ENCODE measurements around the gene MARCHF9. TPM values are rescaled to one million over a fixed set of nuclear protein-coding genes. Genes with fewer than 3 reads are reported as not detected.

MARCHF9 gene
- total RNA-seq, 6 experiments from 2014 or later = 0.94 to 3.2 (median 1.2) TPM

GRCh38 chr12:57730336-57731067, 24.4 kb upstream of the MARCHF9 start:
- no peaks in the 10 kb centered on the region for H3K9me3 Mint-ChIP-seq
- H3K4me1 Mint-ChIP-seq (ENCODE audit: low read depth) = peaks cover 22% of the 10 kb centered on the region
- H3K36me3 Mint-ChIP-seq (ENCODE audit: low read depth) = no peaks in the 10 kb centered on the region; the same call in 1 of the 2 replicates
- H3K27ac Mint-ChIP-seq = no peak overlapping the region
- H3K27me3 Mint-ChIP-seq (ENCODE audit: insufficient read depth) = peaks cover 4% of the 10 kb centered on the region
- DNase-seq = no peak
- no peak overlapping the region for H3K4me3 Mint-ChIP-seq
- TF ChIP-seq CTCF (IDR thresholded peaks at IDR 0.05) = no peak

GRCh38 chr12:57731411-57732080, 23.4 kb upstream of the MARCHF9 start:
- DNase-seq = no peak
- H3K9me3 Mint-ChIP-seq = no peaks in the 10 kb centered on the region
- TF ChIP-seq CTCF (IDR thresholded peaks at IDR 0.05) = no peak
- peaks cover 6% of the 10 kb centered on the region for H3K27me3 Mint-ChIP-seq (ENCODE audit: insufficient read depth)
- H3K4me3 Mint-ChIP-seq = no peak overlapping the region
- no peak overlapping the region for H3K27ac Mint-ChIP-seq
- peaks cover 29% of the 10 kb centered on the region for H3K4me1 Mint-ChIP-seq (ENCODE audit: low read depth)
- no peaks in the 10 kb centered on the region; the same call in 1 of the 2 replicates for H3K36me3 Mint-ChIP-seq (ENCODE audit: low read depth)

- Mint-ChIP-seq H3K9me3 (no peaks in the 10 kb centered on the region), H3K36me3 (ENCODE audit: low read depth) (no peaks in the 10 kb centered on the region; the same call in 1 of the 2 replicates), H3K27me3 (ENCODE audit: insufficient read depth) (peaks cover 13% of the 10 kb centered on the region), H3K4me1 (ENCODE audit: low read depth) (peaks cover 34% of the 10 kb centered on the region), H3K4me3 (no peak overlapping the region), H3K27ac (no peak overlapping the region)
- no peak for TF ChIP-seq CTCF (IDR thresholded peaks at IDR 0.05)
- no peak for DNase-seq
Observed at GRCh38 chr12:57732270-57732669, 22.6 kb upstream of the MARCHF9 start.

GRCh38 chr12:57732726-57733593, 21.9 kb upstream of the MARCHF9 start:
- DNase-seq = no peak

More at GRCh38 chr12:57732726-57733593, 21.9 kb upstream of the MARCHF9 start:
- no peak for TF ChIP-seq CTCF (IDR thresholded peaks at IDR 0.05)
- Mint-ChIP-seq H3K27ac (no peak overlapping the region), H3K9me3 (no peaks in the 10 kb centered on the region), H3K36me3 (ENCODE audit: low read depth) (no peaks in the 10 kb centered on the region), H3K4me1 (ENCODE audit: low read depth) (peaks cover 34% of the 10 kb centered on the region), H3K4me3 (no peak overlapping the region), H3K27me3 (ENCODE audit: insufficient read depth) (peaks cover 14% of the 10 kb centered on the region)
